ENCODE results near the gene ACMSD.
A peak's percentile ranks its signal among the peaks of the same experiment; 100 is the strongest.

- TF ChIP-seq, protein P1, sequence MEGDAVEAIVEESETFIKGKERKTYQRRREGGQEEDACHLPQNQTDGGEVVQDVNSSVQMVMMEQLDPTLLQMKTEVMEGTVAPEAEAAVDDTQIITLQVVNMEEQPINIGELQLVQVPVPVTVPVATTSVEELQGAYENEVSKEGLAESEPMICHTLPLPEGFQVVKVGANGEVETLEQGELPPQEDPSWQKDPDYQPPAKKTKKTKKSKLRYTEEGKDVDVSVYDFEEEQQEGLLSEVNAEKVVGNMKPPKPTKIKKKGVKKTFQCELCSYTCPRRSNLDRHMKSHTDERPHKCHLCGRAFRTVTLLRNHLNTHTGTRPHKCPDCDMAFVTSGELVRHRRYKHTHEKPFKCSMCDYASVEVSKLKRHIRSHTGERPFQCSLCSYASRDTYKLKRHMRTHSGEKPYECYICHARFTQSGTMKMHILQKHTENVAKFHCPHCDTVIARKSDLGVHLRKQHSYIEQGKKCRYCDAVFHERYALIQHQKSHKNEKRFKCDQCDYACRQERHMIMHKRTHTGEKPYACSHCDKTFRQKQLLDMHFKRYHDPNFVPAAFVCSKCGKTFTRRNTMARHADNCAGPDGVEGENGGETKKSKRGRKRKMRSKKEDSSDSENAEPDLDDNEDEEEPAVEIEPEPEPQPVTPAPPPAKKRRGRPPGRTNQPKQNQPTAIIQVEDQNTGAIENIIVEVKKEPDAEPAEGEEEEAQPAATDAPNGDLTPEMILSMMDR (IDR thresholded peaks at IDR 0.05) = no peak
- TF ChIP-seq POLR2A (IDR thresholded peaks at IDR 0.05; ENCODE audit: low read depth) = no peak
- peak; percentile 73 to 97 for TF ChIP-seq POLR2AphosphoS5 (IDR thresholded peaks at IDR 0.05)
- no peak for TF ChIP-seq EP300 (IDR thresholded peaks at IDR 0.05)
Measured at GRCh38 chr2:134918526-134919340, 80.3 kb downstream of the ACMSD start, which contains the start of gene CCNT2.

All from esophagus muscularis mucosa (tissue), 4 donors.